ENCODE measurements around the gene MTERF4.

The MTERF4 gene

DNA sequence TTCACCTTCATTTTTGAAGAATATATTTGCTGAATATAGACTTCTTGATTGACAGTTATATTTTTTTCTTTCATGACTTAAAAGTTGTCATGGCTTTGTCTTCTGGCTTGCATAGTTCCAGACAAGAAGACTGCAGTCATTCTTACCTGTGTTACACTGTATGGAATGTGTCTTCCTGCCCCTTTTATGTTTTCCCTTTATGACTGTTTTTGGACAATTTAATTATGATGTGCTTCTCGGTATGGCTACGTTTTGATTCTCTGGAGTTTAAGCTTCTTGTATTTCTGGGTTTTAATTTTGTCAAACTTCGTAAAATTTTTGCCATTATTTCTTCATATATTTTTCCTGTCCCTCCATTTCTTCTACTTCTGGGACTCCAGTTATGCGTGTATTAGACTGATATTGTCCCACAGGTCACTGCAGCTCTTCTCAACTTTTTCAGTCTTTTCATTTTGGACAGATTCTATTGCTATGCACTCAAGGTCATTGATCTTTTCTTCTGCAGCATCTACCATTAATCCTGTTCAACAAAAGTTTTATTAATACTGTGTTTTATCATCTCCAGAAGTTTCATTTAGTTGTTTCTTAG is 17.1 kb downstream of the MTERF4 start:
- no peak for DNase-seq

DNA sequence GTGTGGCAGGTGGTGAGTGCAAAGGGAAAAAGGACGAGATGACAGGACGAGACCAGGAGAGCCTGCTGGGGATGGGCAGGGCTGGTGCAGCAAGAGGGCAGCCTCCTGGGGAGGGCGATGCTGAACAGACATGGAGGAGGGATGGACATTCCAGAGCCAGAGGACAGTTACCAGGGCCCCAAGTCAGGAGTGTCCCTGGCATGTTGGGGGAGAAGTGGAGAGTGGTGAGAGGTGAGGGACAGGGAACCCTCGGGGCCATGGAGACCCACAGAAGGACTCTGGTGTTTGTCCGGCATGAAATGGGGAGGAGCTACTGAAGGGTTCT is 19.0 kb downstream of the MTERF4 start:
- DNase-seq: no peak

DNA sequence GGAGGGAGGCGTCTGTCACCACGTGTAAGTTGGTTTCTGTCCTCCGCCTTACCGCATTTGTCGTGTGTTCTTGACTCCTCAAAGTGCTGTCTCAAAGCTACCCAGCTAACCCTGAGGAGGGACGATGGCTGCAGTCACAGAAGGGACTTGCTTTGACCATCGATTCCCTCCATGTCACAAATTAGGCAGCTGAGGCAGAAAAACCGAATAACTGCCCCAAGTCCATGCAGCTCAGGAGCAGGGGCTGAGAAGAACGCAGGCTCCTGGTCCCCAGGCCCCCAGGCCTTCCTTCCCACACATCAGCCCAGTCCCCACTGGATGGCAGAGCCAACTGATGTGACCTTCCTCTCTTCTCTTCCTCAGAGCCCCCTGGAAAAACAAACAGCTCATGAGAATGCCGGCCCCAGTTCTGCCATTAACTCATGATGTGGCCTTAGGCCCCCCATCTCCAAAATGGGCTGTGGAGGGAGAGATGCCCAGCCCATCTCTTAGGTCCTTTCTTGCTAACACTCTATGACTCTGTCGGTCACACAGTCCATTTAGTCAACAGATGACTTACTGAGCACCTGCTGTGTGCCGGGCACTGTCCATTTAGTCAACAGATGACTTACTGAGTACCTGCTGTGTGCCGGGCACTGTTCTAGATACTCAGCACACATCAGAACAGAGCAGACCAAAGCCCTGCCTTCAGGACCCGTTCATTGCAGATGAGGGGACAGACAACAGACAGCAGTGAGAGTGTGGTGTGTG is 19.6 kb downstream of the MTERF4 start:
- no peak for DNase-seq

DNA sequence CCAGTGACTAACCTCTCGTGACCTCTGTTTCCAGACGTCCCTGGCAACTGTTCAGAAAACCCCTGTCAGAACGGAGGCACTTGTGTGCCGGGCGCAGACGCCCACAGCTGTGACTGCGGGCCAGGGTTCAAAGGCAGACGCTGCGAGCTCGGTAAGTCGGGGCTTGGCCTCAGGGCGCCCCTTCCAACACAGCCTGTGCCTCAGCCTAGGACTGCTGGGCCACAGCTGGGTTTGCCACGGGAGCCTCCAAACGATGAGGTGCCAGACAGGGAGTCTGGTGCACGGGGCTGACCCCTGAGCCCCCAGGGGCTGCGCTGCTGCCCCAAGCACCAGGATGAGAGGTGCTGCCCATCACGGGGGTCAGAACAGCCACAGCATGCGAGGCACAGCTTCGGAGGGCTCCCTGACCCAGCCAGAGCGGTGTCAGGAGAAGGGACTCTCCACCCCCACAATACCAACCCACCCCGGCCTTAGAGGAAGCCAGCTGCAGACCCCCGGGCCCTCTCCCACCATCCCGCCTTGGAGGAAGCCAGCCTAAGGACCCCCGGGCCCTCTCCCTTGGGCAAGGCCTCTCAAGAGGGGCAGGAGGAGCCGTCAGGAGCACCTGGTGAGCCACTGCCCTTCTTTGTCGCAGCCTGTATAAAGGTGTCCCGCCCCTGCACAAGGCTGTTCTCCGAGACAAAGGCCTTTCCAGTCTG is 20.3 kb downstream of the MTERF4 start:
- DNase-seq: no peak

DNA sequence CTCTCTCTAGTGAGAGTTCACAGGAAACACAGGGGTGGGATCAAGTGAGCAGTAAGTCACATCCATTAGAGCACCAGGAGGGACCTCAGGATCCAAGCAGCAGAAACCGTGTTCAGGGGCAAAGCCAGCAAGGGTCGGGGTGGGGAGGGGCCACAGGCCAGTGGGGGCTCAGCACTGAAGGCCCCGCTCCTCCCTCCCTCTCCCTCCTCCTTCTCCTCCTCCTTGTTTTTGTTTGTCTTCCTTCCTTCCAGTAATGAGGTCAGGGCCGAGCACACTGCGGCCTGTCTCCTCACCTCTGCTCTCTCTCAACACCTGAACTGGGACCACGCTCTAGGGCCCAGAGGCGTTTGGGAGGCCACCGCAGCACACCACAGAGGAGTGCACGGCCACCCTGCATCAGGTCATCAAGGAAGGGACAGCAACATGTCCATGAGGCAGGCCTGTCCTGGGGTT is 20.9 kb downstream of the MTERF4 start:
- DNase-seq: no peak

DNA sequence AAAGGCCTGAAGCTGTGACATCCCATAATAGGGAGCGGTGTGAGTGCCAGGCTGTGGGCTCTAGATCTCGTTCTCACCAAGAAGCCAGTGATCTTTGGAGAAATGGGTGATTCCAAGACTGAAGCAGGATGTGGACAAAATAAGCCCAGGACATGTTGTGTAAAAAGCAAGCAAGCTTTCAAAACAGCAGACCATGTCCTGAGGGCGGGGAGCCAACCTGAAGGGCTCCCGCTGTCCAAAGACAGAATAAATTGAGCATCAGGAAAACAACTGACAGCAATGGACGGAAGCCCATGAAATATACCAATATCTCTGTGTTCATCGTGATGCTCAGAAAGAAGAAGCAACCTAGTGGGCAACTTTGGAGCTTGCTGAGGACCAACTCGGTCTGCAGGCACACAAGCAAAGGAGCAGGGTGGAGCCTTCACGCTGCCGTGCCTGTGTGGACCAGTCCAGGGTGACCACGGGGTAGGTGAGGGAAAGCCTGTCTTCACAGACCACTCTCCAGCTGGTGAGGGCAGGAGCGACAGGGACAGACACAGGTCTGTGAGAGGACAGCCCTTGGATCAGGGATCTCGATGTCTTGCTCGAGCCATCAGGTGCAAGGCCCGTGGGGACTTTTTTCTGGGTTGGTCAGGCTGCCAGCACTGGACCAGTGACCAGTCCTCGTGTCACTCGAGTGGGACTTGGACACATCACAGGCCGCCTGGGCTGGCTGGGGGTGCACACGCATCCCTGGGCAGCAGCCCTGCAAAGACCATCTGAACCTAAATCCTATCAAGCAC is 21.5 kb downstream of the MTERF4 start:
- no peak for DNase-seq

DNA sequence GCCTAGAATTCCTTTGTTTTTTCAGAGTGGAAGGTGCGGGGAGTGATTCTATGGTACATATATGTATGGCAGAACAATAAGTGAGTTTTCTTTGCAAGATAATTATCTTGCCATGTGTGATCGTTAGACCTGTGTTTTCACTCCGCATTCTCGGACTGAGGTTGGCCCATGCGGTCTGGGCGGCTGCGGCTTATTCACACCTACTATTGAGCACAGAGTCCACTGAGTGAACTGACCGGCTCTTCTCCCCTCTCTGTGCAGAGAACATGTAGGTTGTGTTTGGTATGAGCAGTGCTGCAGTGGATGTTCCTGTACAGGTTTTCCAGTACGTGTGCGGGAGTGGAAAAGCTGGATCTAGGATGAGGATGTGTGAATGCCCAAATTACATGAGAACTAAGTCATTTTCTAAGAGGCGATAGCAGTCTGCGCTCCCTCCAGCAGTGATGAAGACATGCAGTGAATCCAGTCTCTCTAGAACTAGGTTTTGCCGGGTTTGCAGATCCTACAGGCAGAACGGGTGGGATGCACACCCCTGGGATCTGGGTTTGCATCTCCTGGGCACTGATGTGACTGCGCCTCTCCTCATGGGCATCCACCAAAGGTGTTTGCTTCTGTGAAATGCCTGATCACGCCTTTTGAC is 27.1 kb downstream of the MTERF4 start:
- DNase-seq: no peak

DNA sequence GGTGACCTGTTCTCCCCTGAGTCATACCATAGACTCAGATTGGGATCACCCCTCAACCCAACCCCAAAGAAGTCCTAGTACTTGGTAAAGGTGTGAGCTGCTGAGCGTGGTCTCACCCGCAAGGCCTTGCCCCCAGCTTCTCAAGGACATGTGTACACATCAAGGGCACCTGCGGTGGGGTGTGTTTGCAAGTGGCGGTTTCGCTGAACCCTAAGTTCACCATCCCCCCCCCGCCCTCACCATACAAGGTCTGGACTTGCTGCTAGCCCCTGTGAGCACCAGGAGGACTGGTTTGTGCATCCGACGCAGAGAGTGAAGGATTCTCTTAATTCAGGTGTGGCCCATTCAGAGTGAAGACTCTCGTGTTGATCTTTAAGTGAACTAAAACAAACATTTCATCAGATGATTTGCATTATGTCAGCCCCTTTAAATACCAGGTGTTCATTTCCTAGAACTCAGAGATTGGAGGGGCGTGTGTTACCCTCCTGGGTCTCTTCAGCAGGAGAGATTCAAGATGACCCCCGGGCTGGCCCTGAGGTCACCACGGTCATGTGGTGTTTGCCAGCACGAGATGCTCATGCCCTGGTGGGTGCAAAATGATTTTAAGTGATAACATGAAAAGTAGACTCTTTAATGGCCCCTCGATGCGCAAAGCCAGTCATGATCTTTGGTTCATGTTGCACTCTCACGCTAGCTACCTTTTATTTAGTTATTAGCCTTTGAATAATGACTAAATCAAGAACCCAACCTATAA is 27.8 kb downstream of the MTERF4 start:
- DNase-seq: no peak

DNA sequence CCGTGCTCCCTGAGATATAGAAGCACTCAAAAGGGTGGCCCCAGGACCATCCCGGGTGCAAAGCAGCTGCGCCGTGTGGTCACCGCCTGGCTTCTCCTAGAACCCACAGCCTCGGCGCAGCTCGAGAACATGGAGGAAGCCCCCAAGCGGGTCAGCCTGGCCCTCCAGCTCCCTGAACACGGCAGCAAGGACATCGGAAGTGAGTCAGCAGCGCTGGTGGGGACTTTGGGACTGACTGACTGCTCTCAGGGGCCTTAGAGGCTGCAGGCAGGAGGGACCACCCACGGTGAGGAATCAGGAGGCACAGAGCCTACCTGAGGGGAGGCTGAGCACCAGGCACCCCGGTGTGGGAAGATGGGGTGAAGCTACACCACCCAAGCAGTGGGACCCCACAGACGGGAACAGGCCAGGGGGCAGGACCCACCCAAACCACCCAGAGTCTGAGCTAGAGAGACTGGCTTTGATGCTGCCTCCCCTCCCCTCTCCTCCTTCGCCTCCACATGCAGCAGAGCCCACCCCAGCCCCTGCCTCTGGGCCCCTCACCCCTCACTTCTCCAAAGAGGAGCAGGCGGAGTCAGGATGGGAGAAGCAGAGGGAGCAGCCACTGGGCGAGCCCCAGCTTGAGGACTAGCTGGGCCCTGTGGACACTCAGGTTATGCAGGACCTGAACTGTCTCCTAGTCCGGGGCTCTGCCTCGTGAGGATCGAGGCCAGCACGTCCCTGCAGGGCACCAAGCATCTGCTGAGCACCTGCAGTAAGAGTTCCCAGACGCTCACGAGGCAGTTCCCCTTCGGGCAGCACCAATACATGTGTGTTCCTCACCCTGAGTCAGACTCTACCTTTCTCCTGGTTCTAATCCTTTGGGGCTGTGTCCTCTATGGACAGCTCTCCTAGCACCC is 28.7 kb downstream of the MTERF4 start:
- DNase-seq: no peak

DNA sequence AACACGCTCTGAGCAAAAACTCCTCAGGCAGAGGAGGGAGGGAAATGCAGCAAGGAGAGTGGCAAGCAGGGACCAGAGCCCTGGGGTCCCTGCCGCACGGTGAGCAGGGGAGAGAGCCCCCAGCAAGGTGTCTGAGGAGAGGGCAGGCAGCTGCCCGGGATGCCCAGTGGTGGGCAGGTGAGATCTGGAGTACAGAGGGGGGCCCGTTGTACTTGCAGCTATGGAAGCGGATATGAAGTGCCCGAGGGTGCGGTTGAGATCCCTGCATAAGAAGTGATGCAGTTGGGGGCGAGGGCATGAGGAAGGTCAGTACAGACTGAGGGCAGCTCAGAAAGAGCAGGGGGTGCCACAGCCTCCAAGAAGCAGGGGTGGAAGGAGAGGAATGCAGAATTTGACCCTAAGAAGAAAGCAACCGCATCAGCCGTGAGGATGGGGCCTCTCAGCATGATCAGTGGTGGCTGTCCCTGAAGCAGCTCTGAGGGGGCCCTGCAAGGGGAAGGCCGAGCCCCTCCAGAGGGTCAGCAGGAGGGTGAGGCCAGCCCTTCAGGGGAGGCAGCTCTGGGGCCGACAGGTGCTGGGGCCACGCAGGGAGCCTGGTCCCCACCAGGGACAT is 29.4 kb downstream of the MTERF4 start:
- DNase-seq: no peak

DNA sequence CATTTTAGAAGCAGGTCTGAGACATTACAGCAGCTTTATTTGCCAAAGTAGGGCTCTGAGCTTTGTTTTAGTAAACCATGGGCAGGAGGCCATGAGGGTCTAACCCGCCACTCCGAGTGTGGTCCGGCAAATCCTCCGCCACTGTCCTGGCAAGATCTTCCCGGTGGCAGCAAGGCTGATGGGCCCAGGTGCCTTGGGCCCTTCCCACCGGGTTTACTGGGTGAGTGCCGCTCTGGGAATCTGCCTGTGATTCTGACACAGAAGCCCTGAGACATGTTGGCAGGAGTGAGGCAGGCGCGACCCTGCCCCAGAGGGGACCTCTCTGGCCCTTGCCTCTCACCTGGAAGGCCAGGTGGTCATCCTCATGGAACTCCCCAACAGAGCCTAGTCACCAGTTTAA is 29.9 kb downstream of the MTERF4 start:
- no peak for DNase-seq

DNA sequence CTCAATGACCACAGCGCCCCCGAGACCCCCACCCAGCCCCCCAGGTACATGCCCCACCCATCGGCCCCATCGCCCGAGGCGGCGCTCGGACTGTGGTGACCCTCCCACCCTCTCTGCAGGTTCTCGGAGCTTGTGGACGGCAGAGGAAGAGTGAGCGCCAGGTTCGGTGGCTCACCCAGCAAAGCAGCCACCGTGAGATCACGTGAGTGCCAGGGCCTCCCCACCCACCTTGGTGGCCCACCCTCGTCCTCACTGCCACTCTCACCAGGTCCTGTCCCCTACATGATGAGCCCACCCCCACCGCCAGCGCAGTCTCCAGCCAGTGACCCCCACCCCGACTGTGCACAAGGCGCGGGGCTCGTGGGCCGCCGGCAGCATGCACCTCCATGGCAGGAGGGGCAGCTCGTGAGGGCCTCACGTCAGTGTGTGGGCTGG is 30.4 kb downstream of the MTERF4 start:
- no peak for DNase-seq

DNA sequence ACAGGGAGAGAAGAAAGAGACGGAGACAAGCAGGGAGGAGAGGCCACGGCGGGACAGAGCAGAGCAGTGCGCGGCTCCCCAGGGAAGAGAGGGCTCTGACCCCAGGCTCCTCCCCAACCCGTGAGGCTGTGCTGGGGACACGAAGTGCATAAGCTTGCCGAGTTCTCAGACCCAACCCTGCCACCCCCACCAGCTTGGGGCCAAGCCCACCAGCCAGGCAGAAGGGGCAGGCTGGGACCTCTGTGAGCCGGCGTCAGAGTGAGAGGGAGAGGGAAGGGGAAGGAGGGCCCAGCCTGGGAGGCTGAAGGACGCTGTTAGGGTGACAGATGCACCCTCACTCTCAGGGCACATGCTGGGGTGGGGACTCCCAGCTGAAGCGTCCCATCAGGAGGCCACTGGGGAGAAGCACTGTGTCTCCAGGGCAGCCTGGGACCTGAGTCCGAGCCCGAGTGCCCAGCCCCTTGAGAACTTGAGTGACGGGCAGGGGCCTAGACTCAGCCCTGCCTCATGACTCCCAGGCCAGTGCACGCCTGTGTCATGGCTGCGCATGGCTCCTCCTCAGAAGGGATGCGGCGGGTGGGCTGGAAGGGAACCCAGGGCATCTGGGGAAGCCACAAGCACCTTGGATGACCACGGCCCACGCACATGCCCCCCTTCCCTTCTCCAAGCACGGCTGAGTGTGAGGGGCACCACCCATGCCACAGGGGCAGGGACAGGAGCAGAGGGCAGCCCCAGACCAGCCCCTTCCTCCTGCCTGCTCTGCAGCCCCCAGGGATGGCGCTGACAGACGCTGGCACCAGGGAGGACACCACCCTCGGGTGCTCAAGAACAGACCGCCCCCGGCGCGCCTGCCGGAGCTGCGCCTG is 31.0 kb downstream of the MTERF4 start:
- no peak for DNase-seq

DNA sequence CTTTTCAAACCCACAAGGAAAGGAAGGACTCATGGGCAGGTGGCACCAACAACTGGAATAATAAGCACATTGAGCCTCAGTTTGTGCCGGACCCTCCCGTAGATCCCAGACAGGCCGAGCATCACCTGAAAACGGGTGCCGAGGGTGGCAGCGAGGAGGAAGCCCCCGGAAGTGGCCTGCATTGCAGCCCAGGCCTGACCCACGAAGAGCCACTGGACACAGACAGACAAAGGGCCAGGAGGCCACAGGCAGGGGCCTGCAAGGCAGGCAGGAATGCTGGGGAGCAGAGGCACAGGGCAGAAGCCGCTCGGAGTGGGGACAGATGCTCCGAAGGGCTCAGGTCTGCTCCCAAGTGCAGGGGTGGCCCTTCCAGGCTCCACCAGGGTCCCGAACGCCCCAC is 31.7 kb downstream of the MTERF4 start:
- no peak for DNase-seq

DNA sequence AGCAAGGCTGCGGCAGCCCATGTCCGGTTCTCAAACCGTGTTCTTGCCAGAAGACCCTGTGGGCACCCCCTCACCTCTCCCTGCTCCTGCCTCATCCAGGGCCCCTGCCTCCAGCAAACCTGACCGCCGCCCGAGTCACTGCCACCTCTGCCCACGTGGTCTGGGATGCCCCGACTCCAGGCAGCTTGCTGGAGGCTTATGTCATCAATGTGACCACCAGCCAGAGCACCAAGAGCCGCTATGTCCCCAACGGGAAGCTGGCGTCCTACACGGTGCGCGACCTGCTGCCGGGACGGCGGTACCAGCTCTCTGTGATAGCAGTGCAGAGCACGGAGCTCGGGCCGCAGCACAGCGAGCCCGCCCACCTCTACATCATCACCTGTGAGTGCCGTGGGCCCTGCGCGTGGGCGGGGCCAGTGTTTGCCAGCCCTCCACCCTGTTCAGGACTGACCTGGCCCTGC is 32.2 kb downstream of the MTERF4 start:
- DNase-seq: no peak

DNA sequence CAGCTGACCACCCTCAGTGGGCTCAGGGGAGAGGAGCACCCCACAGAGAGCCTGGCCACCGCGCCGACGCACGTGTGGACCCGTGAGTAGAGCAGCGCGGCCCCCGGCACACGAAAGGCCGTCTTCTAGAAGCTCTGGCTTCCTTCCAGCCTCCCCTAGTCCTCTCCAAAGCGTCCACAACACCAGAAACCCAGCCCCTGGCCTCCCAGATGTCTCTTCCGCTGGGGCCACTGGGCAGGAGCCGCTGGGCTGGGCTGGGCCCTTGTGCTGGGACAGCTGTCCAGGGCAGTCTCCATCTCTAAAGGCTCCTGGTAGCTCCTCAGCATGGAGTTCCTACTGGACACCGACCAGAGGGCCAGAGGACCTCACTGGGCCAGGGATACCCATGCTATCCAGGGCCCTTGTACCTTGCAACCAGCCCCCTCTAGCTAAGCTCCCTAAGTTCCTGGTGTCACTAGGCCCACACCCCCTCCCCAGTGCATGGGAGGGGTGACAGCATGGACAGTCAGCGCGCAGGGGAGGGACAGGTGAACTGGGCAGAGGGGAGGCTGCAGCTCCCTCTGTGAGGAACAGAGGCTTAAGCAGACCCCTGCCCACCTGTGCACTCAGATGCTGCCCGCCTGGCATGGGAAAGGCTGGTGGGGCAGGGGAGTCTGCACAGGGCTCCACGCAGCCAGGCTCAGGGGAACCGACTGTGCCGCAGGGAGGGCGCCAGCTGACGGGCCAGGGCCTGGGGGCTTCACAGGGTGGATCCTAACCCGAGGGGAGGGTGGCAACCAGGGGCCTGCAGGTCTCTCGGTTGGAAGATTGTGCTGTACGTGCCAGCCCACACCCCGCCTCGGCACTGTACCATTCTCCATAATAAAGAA is 32.9 kb downstream of the MTERF4 start:
- no peak for DNase-seq

DNA sequence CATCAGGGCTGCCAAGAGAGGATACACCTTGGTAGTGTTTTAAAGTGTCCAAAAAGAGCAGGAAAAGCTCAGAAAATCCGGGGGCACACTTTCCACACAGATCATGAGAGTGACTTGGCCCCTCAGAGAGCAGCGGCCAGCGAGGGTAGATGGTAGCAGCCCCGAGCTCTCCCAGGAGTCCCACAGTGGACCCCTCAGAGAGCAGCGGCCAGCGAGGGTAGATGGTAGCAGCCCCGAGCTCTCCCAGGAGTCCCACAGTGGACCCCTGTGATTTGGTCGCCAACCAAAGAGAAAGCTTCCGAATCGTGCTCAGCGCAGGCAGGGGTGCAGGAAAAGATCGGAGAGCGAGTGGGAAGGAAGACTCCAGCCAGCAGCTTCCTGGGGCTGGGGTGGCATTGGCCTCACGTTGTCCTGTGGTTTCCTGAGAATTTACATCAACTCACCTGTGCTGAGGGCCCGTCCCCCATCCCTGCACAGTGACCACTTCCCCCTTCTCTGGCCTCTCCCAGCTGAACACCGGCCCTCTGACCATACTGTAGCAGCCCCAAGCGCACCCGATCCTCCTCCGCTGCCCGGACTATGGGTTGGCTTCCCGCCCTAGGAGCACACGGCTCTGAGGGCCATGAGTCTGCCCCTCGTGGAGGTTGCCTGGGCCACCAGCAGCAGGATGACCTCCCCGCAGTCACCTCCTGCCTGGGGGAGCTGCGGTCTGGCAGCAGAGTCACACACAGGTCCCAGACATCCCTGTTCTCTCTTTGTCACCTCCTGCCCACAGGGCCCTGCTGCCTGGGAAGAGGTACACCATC is 33.7 kb downstream of the MTERF4 start:
- DNase-seq: no peak
